ENCODE measurements around the gene IL31RA. TPM values are rescaled to one million over a fixed set of nuclear protein-coding genes. Genes with fewer than 3 reads are reported as not detected.

The IL31RA gene
- total and polyA plus RNA-seq, 2 experiments from 2014 or later: not detected

DNA sequence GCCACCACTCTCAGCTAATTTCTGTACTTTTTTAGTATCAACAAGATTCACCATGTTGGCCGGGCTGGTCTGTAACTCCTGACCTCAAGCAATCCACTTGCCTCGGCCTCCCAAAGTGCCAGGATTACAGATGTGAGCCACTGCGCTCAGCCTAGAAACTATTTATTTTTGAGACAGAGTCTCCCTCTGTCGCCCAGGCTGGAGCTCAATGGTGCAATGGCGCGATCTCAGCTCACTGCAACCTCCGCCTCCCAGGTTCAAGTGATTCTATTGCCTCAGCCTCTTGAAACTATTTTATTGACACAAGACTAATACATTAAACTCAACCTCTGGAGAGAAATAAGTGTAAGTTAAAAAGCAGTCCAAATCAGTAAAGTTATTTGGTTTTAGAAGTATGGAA is 109.6 kb downstream of the IL31RA start (continued):
- TF ChIP-seq, protein P1, sequence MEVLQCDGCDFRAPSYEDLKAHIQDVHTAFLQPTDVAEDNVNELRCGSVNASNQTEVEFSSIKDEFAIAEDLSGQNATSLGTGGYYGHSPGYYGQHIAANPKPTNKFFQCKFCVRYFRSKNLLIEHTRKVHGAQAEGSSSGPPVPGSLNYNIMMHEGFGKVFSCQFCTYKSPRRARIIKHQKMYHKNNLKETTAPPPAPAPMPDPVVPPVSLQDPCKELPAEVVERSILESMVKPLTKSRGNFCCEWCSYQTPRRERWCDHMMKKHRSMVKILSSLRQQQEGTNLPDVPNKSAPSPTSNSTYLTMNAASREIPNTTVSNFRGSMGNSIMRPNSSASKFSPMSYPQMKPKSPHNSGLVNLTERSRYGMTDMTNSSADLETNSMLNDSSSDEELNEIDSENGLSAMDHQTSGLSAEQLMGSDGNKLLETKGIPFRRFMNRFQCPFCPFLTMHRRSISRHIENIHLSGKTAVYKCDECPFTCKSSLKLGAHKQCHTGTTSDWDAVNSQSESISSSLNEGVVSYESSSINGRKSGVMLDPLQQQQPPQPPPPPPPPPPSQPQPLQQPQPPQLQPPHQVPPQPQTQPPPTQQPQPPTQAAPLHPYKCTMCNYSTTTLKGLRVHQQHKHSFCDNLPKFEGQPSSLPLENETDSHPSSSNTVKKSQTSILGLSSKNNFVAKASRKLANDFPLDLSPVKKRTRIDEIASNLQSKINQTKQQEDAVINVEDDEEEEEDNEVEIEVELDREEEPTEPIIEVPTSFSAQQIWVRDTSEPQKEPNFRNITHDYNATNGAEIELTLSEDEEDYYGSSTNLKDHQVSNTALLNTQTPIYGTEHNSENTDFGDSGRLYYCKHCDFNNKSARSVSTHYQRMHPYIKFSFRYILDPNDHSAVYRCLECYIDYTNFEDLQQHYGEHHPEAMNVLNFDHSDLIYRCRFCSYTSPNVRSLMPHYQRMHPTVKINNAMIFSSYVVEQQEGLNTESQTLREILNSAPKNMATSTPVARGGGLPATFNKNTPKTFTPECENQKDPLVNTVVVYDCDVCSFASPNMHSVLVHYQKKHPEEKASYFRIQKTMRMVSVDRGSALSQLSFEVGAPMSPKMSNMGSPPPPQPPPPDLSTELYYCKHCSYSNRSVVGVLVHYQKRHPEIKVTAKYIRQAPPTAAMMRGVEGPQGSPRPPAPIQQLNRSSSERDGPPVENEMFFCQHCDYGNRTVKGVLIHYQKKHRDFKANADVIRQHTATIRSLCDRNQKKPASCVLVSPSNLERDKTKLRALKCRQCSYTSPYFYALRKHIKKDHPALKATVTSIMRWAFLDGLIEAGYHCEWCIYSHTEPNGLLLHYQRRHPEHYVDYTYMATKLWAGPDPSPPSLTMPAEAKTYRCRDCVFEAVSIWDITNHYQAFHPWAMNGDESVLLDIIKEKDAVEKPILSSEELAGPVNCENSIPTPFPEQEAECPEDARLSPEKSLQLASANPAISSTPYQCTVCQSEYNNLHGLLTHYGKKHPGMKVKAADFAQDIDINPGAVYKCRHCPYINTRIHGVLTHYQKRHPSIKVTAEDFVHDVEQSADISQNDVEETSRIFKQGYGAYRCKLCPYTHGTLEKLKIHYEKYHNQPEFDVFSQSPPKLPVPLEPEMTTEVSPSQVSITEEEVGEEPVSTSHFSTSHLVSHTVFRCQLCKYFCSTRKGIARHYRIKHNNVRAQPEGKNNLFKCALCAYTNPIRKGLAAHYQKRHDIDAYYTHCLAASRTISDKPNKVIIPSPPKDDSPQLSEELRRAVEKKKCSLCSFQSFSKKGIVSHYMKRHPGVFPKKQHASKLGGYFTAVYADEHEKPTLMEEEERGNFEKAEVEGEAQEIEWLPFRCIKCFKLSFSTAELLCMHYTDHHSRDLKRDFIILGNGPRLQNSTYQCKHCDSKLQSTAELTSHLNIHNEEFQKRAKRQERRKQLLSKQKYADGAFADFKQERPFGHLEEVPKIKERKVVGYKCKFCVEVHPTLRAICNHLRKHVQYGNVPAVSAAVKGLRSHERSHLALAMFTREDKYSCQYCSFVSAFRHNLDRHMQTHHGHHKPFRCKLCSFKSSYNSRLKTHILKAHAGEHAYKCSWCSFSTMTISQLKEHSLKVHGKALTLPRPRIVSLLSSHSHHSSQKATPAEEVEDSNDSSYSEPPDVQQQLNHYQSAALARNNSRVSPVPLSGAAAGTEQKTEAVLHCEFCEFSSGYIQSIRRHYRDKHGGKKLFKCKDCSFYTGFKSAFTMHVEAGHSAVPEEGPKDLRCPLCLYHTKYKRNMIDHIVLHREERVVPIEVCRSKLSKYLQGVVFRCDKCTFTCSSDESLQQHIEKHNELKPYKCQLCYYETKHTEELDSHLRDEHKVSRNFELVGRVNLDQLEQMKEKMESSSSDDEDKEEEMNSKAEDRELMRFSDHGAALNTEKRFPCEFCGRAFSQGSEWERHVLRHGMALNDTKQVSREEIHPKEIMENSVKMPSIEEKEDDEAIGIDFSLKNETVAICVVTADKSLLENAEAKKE (CRISPR knock-in tag; IDR thresholded peaks at IDR 0.05): no peak
- no peak for TF ChIP-seq STAT1 (IDR thresholded peaks at IDR 0.05; ENCODE audit: unreplicated experiment)
- no peak for TF ChIP-seq CREB1 (CRISPR knock-in tag; IDR thresholded peaks at IDR 0.05; ENCODE audit: low read depth)
- no peak for TF ChIP-seq ZNF114 (CRISPR knock-in tag; IDR thresholded peaks at IDR 0.05)
- no peak for TF ChIP-seq JUNB (IDR thresholded peaks at IDR 0.05; ENCODE audit: unreplicated experiment)
- TF ChIP-seq NANOG (IDR thresholded peaks at IDR 0.05; ENCODE audit: borderline replicate concordance): no peak
- TF ChIP-seq ZNF331 (CRISPR knock-in tag; IDR thresholded peaks at IDR 0.05; ENCODE audit: low read depth): no peak

DNA sequence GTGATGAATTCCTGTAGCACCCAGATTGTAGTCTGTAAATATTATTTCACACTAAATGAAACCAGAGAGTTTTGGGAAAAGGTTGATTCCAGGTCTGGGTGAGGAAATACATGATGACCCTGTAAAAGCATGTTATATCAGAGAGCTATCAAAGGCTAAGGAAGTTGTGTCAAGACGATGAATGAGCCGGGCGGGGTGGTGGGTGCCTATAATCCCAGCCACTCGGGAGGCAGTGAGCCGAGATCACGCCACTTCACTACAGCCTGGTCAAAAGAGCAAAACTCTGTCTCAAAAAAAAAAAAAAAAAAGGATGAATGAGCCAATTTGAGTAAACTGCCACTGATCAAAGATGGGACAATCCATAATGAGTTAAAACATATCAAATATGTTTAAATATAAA is 114.4 kb downstream of the IL31RA start:
- H3K27me3 ChIP-seq (ENCODE audit: insufficient read depth): no peaks in the 10 kb centered on the region
- H3K4me1 ChIP-seq (ENCODE audit: insufficient read depth): no peaks in the 10 kb centered on the region
- no peak overlapping the region for H3K4me2 ChIP-seq
- H3K9me3 Mint-ChIP-seq: no peaks in the 10 kb centered on the region
- peaks cover 1% of the 10 kb centered on the region for H3K27me3 Mint-ChIP-seq (ENCODE audit: insufficient read depth, low read depth, poor library complexity)
- no peaks in the 10 kb centered on the region for H3K79me2 ChIP-seq (replicated peaks; ENCODE audit: insufficient read depth)
- ATAC-seq (no peak), DNase-seq (ENCODE audit: low spot score) (no peak)
- H3K27ac Mint-ChIP-seq: no peak overlapping the region
- no peak overlapping the region for H3K27ac ChIP-seq (ENCODE audit: low read depth)
- H3K36me3 ChIP-seq (ENCODE audit: insufficient read depth): no peaks in the 10 kb centered on the region
- no peak overlapping the region for H2AFZ ChIP-seq
- H3K36me3 Mint-ChIP-seq (ENCODE audit: low read depth): no peaks in the 10 kb centered on the region
- H3K4me3 Mint-ChIP-seq: no peak overlapping the region
- no peaks in the 10 kb centered on the region for H3F3A ChIP-seq (replicated peaks; ENCODE audit: low read depth)
- H3K9me2 ChIP-seq (ENCODE audit: insufficient read depth): no peaks in the 10 kb centered on the region
- H3K4me3 ChIP-seq: no peak overlapping the region
- H3K4me1 Mint-ChIP-seq: no peaks in the 10 kb centered on the region
- H4K20me1 ChIP-seq (replicated peaks; ENCODE audit: insufficient read depth): no peaks in the 10 kb centered on the region
- TF ChIP-seq JUNB (IDR thresholded peaks at IDR 0.05; ENCODE audit: unreplicated experiment): no peak
- TF ChIP-seq, protein P2, sequence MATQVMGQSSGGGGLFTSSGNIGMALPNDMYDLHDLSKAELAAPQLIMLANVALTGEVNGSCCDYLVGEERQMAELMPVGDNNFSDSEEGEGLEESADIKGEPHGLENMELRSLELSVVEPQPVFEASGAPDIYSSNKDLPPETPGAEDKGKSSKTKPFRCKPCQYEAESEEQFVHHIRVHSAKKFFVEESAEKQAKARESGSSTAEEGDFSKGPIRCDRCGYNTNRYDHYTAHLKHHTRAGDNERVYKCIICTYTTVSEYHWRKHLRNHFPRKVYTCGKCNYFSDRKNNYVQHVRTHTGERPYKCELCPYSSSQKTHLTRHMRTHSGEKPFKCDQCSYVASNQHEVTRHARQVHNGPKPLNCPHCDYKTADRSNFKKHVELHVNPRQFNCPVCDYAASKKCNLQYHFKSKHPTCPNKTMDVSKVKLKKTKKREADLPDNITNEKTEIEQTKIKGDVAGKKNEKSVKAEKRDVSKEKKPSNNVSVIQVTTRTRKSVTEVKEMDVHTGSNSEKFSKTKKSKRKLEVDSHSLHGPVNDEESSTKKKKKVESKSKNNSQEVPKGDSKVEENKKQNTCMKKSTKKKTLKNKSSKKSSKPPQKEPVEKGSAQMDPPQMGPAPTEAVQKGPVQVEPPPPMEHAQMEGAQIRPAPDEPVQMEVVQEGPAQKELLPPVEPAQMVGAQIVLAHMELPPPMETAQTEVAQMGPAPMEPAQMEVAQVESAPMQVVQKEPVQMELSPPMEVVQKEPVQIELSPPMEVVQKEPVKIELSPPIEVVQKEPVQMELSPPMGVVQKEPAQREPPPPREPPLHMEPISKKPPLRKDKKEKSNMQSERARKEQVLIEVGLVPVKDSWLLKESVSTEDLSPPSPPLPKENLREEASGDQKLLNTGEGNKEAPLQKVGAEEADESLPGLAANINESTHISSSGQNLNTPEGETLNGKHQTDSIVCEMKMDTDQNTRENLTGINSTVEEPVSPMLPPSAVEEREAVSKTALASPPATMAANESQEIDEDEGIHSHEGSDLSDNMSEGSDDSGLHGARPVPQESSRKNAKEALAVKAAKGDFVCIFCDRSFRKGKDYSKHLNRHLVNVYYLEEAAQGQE (IDR thresholded peaks at IDR 0.05; ENCODE audit: unreplicated experiment): no peak
